MM.1S (cell line): Measurements from ENCODE around the gene LMNTD2.
A peak's percentile ranks its signal among the peaks of the same experiment; 100 is the strongest.

Source experiments
- DNase-seq: peaks from one replicate; pipeline ENCODE4 v3.0.0-alpha.2; 2015
- H2AFZ ChIP-seq: fragments of 300-600 bp; sonication (generic); 2 replicates; pipeline ENCODE4 v1.6.0; 2016; ENCODE audit warnings: antibody characterized with exemption, low read length
- H3F3A ChIP-seq: fragments of 300-600 bp; sonication (generic); 2 replicates; pipeline ENCODE4 v1.6.1; 2016; ENCODE audit warnings: mild to moderate bottlenecking, antibody characterized with exemption, low read length, moderate library complexity, mixed read lengths; ENCODE audit not compliant: insufficient read depth
- H3K27ac ChIP-seq: fragments of 300-600 bp; sonication (generic); 2 replicates; pipeline ENCODE4 v1.5.1; 2016; ENCODE audit warnings: mild to moderate bottlenecking, low read length
- H3K27me3 ChIP-seq: fragments of 300-600 bp; sonication (generic); replicated peaks from 2 replicates; pipeline ENCODE4 v1.6.0; 2016; ENCODE audit warnings: low read length; ENCODE audit not compliant: insufficient read depth
- H3K36me3 ChIP-seq: fragments of 300-600 bp; sonication (generic); replicated peaks from 2 replicates; pipeline ENCODE4 v1.6.1; 2016; ENCODE audit warnings: mild to moderate bottlenecking, low read length, mixed read lengths; ENCODE audit not compliant: insufficient read depth
- H3K4me1 ChIP-seq: fragments of 300-600 bp; sonication (generic); 2 replicates; pipeline ENCODE4 v1.6.1; 2016; ENCODE audit warnings: low read length, mixed read lengths
- H3K4me2 ChIP-seq: fragments of 300-600 bp; sonication (generic); 2 replicates; pipeline ENCODE4 v1.6.0; 2016; ENCODE audit warnings: low read depth, low read length
- H3K4me3 ChIP-seq: fragments of 300-600 bp; sonication (generic); 2 replicates; pipeline ENCODE4 v1.5.1; 2016; ENCODE audit warnings: low read length, mixed read lengths
- H3K79me2 ChIP-seq: fragments of 300-600 bp; sonication (generic); 2 replicates; pipeline ENCODE4 v1.6.1; 2016; ENCODE audit warnings: mixed run types, low read length, mixed read lengths
- H3K9ac ChIP-seq: fragments of 300-600 bp; sonication (generic); 2 replicates; pipeline ENCODE4 v1.6.1; 2016; ENCODE audit warnings: low read length, mixed read lengths
- H3K9me2 ChIP-seq: fragments of 300-600 bp; sonication (generic); replicated peaks from 2 replicates; pipeline ENCODE4 v1.6.1; 2016; ENCODE audit warnings: mild to moderate bottlenecking, low read length, mixed read lengths; ENCODE audit not compliant: insufficient read depth
- H3K9me3 ChIP-seq: fragments of 300-600 bp; sonication (generic); replicated peaks from 2 replicates; pipeline ENCODE4 v1.6.1; 2016; ENCODE audit warnings: mild to moderate bottlenecking, low read length, mixed read lengths; ENCODE audit not compliant: insufficient read depth
- H4K20me1 ChIP-seq: fragments of 300-600 bp; sonication (generic); 2 replicates; pipeline ENCODE4 v1.6.1; 2016; ENCODE audit warnings: mild to moderate bottlenecking, low read length, moderate library complexity, mixed read lengths; ENCODE audit not compliant: insufficient read depth
- CTCF ChIP-seq: fragments of 300-600 bp; sonication (generic); IDR thresholded peaks from 2 replicates; pipeline ENCODE4 v1.5.1; 2016; ENCODE audit warnings: antibody characterized with exemption, low read length, mixed read lengths
- EZH2 ChIP-seq: fragments of 300-600 bp; sonication (generic); optimal IDR thresholded peaks from 2 replicates; pipeline ENCODE3; 2017; ENCODE audit warnings: low read depth, mild to moderate bottlenecking, antibody characterized with exemption, low read length, mixed read lengths
- EZH2phosphoT487 ChIP-seq: fragments of 300-600 bp; sonication (generic); IDR thresholded peaks from 2 replicates; pipeline ENCODE4 v1.6.1; 2018; ENCODE audit warnings: antibody characterized with exemption, low read length

The LMNTD2 gene

GRCh38 chr11:598005-598680 lies 37.6 kb upstream of the LMNTD2 start:
- H3F3A ChIP-seq: no peaks in the 10 kb centered on the region
- H4K20me1 ChIP-seq: no peaks in the 10 kb centered on the region
- no peak overlapping the region for H3K4me3 ChIP-seq
- peaks cover 59% of the 10 kb centered on the region for H3K79me2 ChIP-seq
- no peaks in the 10 kb centered on the region for H3K9me2 ChIP-seq
- no peak overlapping the region for H3K27ac ChIP-seq
- no peak overlapping the region for H3K4me2 ChIP-seq
- no peak overlapping the region for H3K9ac ChIP-seq
- no peaks in the 10 kb centered on the region for H3K9me3 ChIP-seq
- H3K27me3 ChIP-seq: no peaks in the 10 kb centered on the region
- no peak for DNase-seq
- H3K4me1 ChIP-seq: no peaks in the 10 kb centered on the region
- H3K36me3 ChIP-seq: peaks cover 19% of the 10 kb centered on the region; the same call in 1 of the 2 replicates
- TF ChIP-seq EZH2: no peak
- no peak for TF ChIP-seq EZH2phosphoT487
- TF ChIP-seq CTCF: no peak
- H2AFZ ChIP-seq: no peak overlapping the region

- Histone ChIP-seq H3K36me3 (peaks cover 23% of the 10 kb centered on the region), H3K9me2 (no peaks in the 10 kb centered on the region)
Observed at GRCh38 chr11:597166-597725, 36.7 kb upstream of the LMNTD2 start.

GRCh38 chr11:596374-596773 lies 35.8 kb upstream of the LMNTD2 start:
- Histone ChIP-seq H3K36me3 (peaks cover 22% of the 10 kb centered on the region), H3K4me3 (no peak overlapping the region), H4K20me1 (no peaks in the 10 kb centered on the region), H3K9me2 (no peaks in the 10 kb centered on the region), H3K79me2 (peaks cover 63% of the 10 kb centered on the region), H2AFZ (no peak overlapping the region), H3K27me3 (no peaks in the 10 kb centered on the region), H3K9me3 (no peaks in the 10 kb centered on the region), H3F3A (no peaks in the 10 kb centered on the region), H3K4me2 (no peak overlapping the region), H3K4me1 (no peaks in the 10 kb centered on the region), H3K9ac (no peak overlapping the region), H3K27ac (no peak overlapping the region)
- TF ChIP-seq CTCF: no peak
- no peak for DNase-seq

More at GRCh38 chr11:597166-597725, 36.7 kb upstream of the LMNTD2 start:
- H3K79me2 ChIP-seq: peaks cover 65% of the 10 kb centered on the region
- no peaks in the 10 kb centered on the region for H3F3A ChIP-seq
- TF ChIP-seq CTCF: peak; percentile 18
- TF ChIP-seq EZH2phosphoT487: no peak
- H3K27me3 ChIP-seq: no peaks in the 10 kb centered on the region
- H2AFZ ChIP-seq: no peak overlapping the region
- no peaks in the 10 kb centered on the region for H4K20me1 ChIP-seq
- H3K9me3 ChIP-seq: no peaks in the 10 kb centered on the region
- no peak overlapping the region for H3K27ac ChIP-seq
- no peak overlapping the region for H3K9ac ChIP-seq
- no peak overlapping the region for H3K4me3 ChIP-seq
- no peaks in the 10 kb centered on the region for H3K4me1 ChIP-seq
- no peak overlapping the region for H3K4me2 ChIP-seq
- no peak for DNase-seq
